HG02840 (cell line): ENCODE results near the gene APOBEC3H.
A peak's percentile ranks its signal among the peaks of the same experiment; 100 is the strongest.
"Not testable (repeated sequence)": the region's sequence is repeated elsewhere in the genome, so short reads cannot be mapped to it uniquely, and the experiment has no call there.

ENCODE experiments used
- ATAC-seq: cut with Tn5 transposase; IDR thresholded peaks from one replicate; pipeline ENCODE4 v1.9.1; 2021; ENCODE audit warnings: mild to moderate bottlenecking, moderate library complexity, moderate number of reproducible peaks; ENCODE audit not compliant: unreplicated experiment, low FRiP score

The APOBEC3H gene

GRCh38 chr22:39097098-39098020 is at the start of gene APOBEC3H:
TSS of gene APOBEC3H (plus strand) at chr22:39097244. CDS start at chr22:39100279, 3,035 bp downstream.
- no peak for ATAC-seq

GRCh38 chr22:39049486-39049885 is 47.6 kb upstream of the APOBEC3H start:
- ATAC-seq: not testable (repeated sequence)

GRCh38 chr22:39051844-39052495 is 45.1 kb upstream of the APOBEC3H start:
- not testable (repeated sequence) for ATAC-seq

- ATAC-seq: no peak
Measured at GRCh38 chr22:39055658-39056057, 41.4 kb upstream of the APOBEC3H start.

- not testable (repeated sequence) for ATAC-seq
Measured at GRCh38 chr22:39061290-39061689, 35.8 kb upstream of the APOBEC3H start.

GRCh38 chr22:39061951-39062350 is 35.1 kb upstream of the APOBEC3H start:
- ATAC-seq: not testable (repeated sequence)

- not testable (repeated sequence) for ATAC-seq
Measured at GRCh38 chr22:39063904-39064303, 33.1 kb upstream of the APOBEC3H start.

GRCh38 chr22:39066442-39067276 is 30.4 kb upstream of the APOBEC3H start:
- ATAC-seq: not testable (repeated sequence)

GRCh38 chr22:39068033-39068785 is 28.8 kb upstream of the APOBEC3H start:
- no peak for ATAC-seq

- no peak for ATAC-seq
Measured at GRCh38 chr22:39070186-39070585, 26.9 kb upstream of the APOBEC3H start.

GRCh38 chr22:39072581-39072981 is 24.5 kb upstream of the APOBEC3H start:
- ATAC-seq: not testable (repeated sequence)

GRCh38 chr22:39073981-39074380 is 23.1 kb upstream of the APOBEC3H start:
- no peak for ATAC-seq

- not testable (repeated sequence) for ATAC-seq
Measured at GRCh38 chr22:39076155-39077025, 20.7 kb upstream of the APOBEC3H start.

- ATAC-seq: peak; percentile 85
Measured at GRCh38 chr22:39077026-39077840, 19.8 kb upstream of the APOBEC3H start, which contains the start of gene APOBEC3G. TSS of gene APOBEC3G (plus strand) at chr22:39077275. CDS start at chr22:39077362, 87 bp downstream.

- not testable (repeated sequence) for ATAC-seq
Measured at GRCh38 chr22:39077912-39078311, 19.1 kb upstream of the APOBEC3H start.

- ATAC-seq: no peak
Measured at GRCh38 chr22:39078329-39078728, 18.7 kb upstream of the APOBEC3H start.

- not testable (repeated sequence) for ATAC-seq
Measured at GRCh38 chr22:39079054-39079637, 17.9 kb upstream of the APOBEC3H start.
